Stimulated activated CD8-positive, alpha-beta memory T cell treated with anti-CD3 and anti-CD28 coated beads, Interleukin-15, amount 100 ng/mL, for 1 hour (primary cell): Measurements from ENCODE around the gene TMEM181.
"Not testable (repeated sequence)": the region's sequence is repeated elsewhere in the genome, so short reads cannot be mapped to it uniquely, and the experiment has no call there.

Experiments used
- DNase-seq: peaks from one replicate; pipeline ENCODE4 v3.0.0-alpha.2; 2020; ENCODE audit warnings: low read depth

The TMEM181 gene

DNA sequence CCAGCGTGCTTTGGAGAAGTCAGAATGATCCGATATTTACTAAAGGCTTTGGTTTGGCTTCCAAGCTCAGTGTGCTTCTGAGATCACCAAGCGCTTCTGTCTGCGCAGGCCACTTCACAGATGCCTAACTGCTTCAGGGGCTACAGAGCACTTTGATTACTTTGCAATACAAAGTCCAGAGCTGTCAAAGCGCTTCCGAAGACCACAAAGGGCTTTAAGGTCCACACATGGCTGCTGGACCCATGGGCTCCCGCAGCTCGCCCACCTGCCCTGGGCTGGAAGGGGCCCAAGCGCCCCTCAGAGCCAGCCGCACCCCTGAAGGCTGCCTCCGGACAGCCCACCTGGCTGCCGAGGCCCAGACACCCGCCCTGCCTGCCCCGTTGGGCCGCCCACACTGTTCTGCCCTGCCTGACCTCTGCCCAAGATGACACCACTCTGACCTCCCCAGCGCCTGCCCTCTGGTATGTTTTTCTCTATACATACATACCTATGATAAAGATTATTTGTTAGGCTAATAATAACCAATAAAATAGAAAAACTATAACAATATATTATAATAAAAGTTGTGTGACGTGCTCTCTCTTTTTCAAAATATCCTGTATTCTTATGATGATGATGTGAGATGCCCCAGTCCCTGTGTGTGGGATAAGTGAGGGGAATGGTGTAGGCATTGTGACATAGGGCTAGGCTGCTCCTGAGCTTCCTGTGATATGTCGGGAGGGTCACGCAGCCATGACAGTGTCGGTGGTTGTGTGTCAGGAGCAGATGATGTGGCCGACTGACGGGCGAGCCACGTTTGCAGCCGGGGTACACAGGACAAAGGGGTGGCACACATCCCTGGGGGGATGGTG lies 62.0 kb downstream of the TMEM181 start:
- no peak for DNase-seq

GRCh38 chr6:158622545-158623190 lies 62.8 kb downstream of the TMEM181 start:
- DNase-seq, result no peak

DNA sequence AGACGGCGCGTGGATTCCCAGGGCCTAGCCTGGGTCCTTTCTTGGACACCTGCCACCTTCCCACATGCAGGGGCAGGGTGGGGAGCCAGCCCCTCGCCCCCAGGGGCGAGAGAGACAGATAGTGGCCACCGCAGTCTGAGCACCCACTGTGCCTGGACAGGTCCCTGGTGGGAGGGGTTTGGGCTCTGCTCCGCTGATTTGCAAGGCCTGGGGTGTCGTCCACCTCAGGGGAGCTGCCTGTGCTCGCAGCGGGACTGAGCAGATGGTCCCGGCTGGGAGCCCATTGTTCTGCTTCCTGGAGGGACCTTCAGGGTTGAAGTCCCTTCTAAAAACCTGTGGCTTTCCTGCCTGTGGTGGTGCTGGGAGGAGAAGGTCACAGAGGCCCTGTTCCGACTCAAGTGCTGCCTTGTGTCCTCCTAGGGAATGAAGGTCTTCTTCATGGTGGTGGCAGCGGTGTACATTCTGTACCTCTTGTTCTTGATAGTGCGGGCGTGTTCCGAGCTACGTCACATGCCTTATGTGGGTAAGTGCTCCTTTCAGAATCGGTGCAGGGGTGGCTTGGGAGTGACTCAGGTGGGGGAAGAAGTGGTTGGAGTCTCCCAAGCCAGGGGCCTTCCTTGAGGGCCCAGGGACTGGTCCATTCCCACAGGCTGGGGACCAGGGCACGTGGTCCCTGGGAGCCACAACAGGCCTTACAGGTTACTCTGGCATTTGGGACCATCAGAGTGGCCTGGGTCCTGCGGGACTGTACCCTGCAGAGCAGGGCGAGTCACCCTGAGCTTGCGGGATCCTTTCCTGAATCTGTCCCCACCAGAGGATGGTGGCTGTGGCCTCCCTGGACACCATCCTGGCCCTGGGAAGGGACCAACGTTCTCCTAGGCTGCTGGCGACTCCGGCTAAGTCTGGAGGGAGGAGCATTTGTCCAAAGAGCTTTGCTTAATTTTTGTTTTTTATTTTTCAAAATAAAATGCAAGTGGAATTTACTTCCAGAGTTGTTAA lies 65.1 kb downstream of the TMEM181 start:
- no peak for DNase-seq

- no peak for DNase-seq
These were observed 66.0 kb downstream of the TMEM181 start for GRCh38 chr6:158625881-158626305.

DNA sequence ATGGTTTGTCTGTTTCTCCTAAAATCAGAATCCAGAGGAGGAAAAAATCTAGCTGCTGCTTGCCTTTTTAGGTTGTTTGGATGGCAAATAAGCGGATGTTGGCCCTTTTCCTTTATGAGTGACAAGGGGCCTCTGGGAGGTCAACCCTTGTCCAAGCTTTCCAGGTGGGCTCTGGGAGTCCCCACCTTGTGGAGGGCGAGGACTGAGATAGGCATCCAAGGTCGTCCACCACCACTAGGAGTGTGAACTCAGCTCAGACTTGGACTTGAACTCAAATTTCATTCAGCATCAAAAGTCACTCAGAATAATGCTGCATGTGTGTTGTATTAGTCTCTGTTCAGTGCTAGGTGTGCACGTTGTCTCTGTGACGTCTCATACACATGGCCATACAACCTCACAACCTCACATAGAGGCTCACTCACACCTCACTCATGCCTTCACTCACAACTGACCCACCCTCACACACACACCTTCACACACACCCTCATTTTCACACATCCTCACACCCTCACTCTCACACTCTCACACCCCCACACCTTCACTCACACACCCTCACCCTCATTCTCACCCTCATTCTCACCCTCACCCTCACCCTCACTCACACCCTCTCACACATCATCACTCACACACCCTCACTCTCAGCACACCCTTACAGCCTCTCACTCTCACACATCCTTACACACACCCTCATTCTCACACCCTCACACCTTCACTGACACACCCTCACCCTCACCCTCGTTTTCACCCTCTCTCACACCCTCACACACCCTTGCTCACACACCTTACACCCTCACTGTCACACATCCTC lies 66.7 kb downstream of the TMEM181 start:
- no peak for DNase-seq

GRCh38 chr6:158627168-158627939 lies 67.5 kb downstream of the TMEM181 start:
- no peak for DNase-seq

GRCh38 chr6:158627940-158628211 lies 68.0 kb downstream of the TMEM181 start:
- DNase-seq, result no peak

GRCh38 chr6:158628542-158628941 lies 68.7 kb downstream of the TMEM181 start:
- DNase-seq, result no peak

GRCh38 chr6:158629367-158630221 lies 69.7 kb downstream of the TMEM181 start:
- DNase-seq, result no peak

DNA sequence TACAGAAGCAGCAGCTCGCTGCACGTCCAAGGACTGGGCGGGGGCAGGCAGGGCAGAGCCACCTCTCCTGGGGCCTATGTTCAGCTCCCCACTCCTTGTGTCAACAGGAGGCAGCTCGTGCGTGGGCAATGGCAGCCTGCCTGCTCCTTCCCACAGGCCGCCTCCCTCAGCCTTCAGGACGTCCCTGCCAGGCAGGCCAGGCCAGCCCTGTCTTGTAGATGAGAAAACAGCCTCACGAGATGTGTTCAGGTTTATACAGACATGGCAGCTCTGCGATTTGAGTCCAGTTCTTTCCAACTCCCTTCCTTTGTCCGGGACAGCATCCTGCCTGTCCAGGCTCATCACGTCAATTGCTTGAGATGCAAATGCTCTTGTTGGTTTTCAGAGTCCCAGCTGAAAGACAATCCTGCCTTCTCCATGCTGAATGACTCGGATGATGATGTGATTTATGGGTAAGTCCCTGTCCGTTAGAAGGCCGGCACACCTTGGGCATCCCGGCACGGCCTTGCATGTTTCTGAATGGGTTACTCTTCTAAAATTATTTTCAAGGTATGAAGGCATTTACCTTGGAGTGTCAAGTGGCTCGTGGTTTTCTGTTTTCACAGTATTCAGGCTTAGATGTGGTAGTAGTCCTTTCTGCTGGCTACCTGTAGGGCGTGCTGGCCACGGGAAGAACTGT lies 71.2 kb downstream of the TMEM181 start:
- no peak for DNase-seq

DNA sequence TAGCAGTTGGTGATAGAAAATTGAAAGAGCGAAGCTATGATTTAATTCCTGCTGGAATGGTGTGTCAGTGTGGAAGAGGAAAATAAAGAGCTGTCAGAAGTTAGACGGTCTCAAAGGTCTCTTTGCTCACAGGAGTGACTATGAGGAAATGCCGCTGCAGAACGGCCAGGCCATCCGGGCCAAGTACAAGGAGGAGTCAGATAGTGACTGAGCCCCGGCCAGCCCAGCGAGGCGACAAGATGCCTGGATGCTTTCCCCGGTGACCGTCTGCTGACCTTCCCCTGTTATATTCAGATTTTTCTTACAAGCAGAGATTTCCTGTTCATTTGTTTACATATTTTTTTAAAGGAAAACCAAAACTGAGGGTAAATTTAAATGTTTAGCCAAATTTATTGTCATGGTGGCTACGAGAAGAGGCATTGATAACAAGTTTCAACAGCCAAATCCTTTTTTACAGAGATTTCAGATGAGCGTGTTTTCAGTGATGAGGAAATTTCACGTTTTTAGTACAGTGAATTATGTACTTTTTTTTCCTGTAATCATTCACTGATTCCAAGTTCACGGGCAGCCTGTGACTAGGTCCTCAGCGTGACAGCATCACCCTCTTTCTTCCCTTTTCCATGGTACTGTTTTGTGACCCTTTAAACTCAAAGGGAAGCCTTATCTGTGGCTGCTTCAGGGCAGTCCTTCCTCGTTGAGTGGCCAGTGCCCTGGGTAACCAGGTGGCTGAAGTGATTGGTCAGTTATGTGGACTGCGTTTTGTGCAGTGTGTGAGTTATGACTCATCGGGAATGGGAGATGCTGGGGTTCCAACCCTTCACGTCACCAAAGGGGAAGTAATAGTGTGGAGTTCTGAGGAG lies 72.0 kb downstream of the TMEM181 start:
- no peak for DNase-seq

DNA sequence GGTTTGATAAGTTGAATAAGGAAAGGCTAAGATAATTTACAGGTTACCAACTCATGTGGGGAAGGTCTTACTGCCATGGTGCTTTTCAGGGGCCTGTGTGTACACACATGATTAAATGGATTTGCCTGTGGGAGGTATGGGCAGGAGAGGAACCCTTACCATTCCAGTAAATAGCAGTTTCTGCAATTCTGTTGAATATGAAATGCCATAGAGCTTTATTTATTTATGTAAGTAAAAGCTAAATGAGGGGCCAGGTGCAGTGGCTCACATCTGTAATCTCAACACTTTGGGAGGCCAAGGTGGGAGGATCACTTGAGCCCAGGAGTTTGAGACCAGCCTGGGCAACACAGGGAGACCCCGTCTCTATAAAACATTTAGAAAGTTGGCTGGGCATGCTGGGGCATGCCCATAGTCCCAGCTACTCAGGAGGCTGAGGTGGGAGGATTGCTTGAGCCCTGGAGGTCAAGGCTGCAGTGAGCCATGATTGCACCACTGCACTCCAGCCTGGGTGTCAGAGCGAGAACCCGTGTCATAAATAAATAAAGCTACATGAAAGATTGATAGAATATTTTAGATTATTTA lies 72.7 kb downstream of the TMEM181 start:
- DNase-seq, result not testable (repeated sequence)

- no peak for DNase-seq
These were observed 73.2 kb downstream of the TMEM181 start for GRCh38 chr6:158633127-158633526.

GRCh38 chr6:158634695-158635426 lies 75.0 kb downstream of the TMEM181 start:
- no peak for DNase-seq

GRCh38 chr6:158635427-158636073 lies 75.7 kb downstream of the TMEM181 start:
- no peak for DNase-seq

- no peak for DNase-seq
These were observed 76.9 kb downstream of the TMEM181 start for GRCh38 chr6:158636778-158637177.
